Activated naive CD8-positive, alpha-beta T cell treated with anti-CD3 and anti-CD28 coated beads, Interleukin-2, amount 50 U/mL, for 16 hours (primary cell): ENCODE data around the gene XPO5.
"Not testable (repeated sequence)": the region's sequence is repeated elsewhere in the genome, so short reads cannot be mapped to it uniquely, and the experiment has no call there.

Experiments
- DNase-seq: peaks from one replicate; pipeline ENCODE4 v3.0.0-alpha.2; 2020; ENCODE audit warnings: low read depth, low spot score

The XPO5 gene

DNA sequence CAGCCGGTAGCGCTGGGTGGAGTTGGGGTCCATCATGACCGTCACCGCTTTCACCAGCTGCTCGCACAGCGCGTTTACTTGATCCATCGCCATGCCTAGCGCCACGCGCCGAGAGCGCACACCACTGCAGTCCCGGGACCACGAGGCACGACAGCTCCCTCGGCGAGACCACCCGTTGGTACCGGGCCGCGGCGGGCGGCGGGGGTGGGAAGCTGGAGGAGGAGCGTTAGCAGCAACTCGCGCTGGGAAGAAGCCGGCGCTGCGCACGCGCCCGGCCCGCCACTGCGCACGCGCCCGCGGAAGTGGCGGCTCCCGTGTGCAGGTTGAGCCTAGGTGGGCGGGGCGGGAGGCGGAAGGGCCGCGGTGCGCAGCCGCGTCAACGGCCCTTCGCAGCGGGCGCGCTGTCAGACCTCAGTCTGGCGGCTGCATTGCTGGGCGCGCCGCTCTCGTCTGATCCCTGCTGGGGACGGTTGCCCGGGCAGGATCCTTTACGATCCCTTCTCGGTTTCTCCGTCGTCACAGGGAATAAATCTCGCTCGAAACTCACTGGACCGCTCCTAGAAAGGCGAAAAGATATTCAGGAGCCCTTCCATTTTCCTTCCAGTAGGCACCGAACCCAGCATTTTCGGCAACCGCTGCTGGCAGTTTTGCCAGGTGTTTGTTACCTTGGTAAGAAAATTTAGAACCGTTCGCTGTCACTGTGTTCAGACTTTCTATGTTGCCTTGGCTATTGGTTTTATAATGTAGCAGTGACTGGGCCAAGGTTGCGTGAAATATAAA is at the start of gene XPO5, which contains the start of gene POLH:
Gene XPO5, minus strand, starts transcription at position 267 of the 780 bp plus-strand sequence. Its CDS starts 174 bp downstream, at position 93.
Gene POLH, plus strand, starts transcription at position 414 of the 780 bp plus-strand sequence. CDS start 6,135 bp downstream, outside the sequence.
- DNase-seq: peak; percentile 82

DNA sequence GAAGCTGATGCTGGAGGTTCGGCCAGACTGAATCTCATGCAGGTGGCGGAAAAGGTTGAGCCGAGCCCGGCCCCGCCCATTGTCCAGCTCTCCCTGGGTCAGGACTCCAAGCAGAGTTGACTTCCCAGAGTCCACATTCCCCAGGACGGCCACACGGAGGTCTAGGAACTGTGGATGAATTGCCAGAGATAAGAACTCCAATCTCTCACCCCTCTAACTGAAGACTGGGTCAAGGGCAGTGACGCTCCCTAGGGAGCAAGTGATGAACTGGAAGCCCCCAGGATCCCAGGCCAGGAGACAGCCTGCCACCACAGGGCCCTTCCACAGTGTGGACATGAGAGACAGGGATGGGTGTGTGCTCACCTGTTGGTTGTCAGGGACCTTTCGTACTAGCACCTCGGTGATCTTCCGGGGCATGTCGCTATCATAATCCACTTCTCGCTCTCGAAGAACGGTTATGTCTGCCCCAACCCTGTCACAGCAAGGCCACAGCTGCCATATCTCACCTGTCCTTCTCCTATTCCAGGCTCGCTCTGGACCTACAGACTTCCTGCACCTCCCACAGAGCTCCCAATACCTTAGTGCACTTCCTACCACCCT is 49.7 kb upstream of the XPO5 start:
- no peak for DNase-seq

DNA sequence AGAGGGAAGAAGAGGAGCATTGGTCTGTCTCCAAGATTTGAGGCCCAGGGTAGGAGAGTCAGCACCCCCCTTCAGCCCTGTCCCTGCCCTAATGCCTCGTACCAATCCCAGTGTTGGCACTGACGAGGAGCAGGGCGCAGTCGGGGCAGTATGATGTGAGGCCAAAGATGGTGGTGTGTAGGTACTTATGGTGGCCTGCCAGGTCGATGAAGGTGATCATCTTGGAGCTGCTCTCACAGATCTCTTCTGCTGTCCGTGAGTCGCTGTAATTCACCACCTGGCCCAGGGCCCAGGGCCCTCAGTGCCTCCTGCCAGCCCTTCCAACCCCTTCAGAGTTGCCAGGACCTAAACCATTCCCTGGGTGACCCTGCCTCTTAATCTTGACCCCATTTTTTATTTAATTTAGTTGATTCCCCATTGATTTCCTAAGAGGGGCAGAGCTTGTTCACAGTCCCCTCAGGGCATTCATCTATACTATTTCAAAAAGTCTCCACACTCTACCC is 49.0 kb upstream of the XPO5 start:
- no peak for DNase-seq

DNA sequence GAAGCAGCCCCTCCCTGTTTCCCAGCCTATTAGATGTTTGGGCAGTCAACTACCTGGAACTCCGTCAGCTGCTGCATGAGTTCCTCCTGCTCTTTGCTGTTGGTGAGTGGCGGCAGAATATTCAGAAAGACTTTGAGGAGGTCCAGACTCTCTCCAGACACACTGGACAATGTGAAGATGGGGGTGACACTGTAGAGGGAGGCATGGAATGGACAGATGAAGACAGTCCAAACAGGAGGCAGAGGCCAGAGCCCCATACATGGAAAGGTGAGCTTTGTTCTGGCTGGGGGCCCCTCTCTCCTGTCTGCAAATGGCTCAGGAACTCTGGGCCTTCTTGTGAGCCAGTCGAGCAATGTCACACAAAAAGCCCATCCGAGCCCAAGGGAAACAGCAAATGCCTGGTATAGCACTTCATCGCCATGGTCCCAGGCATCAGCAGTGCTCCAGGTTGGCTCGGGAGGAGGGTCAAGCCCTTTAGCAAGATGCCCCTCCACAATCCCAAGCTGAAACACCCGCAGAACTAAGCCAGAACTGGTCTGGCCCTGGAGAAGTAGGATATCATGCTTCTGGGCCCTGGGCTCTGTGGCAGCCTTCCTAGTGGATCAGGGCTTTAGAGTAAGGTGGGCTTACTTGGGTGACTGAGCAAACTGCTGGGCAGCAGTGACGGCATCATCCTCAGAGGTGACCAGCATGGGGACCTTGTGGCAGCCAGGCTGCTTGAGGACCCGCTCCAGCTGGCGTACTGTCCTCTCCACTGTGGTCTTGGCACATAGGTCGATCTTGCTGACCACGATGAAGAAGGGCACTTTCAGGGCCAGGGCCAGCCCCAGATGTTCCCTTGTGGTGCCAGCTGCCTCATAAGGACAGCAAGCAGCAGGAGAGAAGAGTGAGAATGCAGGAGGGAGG is 48.3 kb upstream of the XPO5 start:
- DNase-seq: no peak

DNA sequence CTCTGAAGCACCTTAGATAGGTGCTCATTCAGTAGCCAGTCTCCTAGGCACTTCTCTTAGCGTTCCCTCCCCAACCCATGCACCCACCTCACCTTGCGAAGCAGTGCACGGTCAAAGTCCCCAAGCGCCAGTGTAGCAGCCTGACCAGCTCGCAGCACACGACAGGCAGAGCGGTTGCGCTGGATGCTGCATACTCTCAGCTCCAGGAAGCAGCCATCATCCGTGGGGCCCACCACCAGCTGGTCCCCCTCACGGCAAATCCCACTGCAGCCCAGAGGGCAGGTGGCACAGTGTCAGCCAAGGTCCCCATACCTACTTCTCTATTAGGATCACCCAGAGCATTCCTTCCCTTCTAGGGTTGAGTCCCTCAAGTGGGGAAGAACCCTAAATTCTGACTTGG is 46.7 kb upstream of the XPO5 start:
- DNase-seq: no peak

DNA sequence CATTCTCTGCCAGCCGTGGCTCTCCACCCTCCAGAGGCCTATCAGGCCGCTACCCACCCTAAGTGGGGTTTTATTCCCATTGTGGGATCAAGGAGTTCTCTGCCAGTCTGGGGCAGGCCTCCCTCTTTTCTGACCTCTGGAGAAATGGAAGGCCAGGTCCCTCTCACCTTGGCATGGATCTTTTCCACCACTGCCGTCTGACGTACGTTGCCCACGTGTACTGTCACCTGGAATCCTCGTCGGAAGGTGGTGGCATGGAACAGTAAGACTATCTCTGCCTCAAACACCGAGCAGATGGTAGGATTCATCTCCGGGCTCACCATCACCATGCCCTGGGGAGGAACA is 46.0 kb upstream of the XPO5 start:
- DNase-seq: no peak

DNA sequence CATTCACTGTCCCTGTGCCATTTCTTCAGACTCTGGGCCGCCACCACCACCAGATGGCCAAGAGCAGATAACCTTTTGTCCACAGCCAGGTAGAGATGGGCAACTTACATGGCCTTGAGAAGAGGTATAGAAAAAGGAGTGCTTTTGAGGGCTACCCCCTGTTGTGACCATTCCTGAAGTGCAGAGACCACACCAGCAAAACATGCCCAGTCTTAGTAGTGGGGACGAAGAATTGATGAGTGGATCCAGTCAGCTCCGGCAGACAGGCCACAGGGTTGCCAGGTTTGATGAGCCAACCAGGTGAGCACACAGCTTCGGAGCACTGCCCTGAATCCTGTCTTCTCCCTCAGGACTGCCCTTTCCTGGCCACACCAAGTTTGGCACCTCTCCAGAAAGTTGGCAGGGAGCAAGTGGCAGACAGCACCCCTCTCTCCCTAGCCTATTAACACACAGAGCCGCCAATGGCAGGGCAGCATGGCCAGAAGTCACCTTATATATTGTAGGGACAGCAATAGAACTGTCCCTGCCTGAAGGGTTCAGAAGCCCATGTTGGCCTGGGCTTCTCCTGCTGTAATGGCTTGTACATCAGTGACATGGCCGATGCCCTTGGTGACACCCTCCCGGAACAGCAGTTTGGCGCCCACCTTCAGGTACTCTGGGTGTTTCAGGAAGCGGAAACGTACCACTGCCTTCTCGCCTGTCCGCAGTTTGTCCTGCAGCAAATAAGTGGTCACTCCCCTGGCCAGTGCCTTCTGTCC is 45.4 kb upstream of the XPO5 start:
- no peak for DNase-seq

DNA sequence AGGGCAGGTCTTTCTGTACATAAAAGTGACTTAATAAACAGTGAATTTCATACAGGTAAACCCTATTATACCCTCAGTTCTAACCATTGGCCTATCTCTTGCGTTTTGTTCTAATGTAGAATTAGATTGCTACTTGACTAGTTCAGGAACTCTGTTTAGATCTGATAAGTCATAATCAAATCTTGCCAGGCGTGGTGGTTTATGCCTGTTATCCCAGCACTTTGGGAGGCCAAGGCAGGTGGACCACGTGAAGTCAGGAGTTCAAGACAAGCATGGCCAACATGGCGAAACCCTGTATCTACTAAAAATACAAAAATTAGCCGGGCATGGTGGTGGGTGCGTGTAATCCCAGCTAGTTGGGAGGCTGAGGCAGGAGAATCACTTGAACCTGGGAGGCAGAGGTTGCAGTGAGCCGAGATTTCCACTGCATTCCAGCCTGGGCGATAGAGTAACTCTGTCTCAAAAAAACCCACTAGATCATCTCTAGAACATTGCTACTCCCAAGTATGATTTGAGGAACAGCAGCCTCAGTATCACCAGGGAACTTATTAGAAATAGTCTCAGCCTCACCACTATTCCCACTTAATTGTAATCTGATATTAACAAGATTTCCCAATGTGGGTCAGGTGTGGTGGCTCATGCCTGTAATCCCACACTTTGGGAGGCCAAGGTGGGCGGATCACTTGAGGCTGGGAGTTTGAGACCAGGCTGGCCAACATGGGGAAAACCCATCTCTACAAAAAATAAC is 41.1 kb upstream of the XPO5 start:
- DNase-seq: no peak

DNA sequence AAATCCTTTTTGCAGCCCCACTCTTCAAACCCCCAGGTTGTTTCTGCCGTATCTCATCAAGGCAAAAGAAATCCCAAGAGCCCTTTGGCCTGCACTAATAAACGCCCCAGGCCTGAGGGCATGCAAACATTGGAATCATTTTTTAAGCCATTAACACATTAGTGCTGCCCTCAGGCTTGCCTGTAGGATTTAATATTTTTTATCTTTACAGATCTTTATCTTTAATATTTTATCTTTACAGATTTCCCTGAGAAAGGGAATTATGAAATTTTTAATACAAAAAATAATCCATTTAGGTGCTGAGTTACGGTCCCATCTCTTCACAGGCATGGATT is 38.5 kb upstream of the XPO5 start:
- no peak for DNase-seq

DNA sequence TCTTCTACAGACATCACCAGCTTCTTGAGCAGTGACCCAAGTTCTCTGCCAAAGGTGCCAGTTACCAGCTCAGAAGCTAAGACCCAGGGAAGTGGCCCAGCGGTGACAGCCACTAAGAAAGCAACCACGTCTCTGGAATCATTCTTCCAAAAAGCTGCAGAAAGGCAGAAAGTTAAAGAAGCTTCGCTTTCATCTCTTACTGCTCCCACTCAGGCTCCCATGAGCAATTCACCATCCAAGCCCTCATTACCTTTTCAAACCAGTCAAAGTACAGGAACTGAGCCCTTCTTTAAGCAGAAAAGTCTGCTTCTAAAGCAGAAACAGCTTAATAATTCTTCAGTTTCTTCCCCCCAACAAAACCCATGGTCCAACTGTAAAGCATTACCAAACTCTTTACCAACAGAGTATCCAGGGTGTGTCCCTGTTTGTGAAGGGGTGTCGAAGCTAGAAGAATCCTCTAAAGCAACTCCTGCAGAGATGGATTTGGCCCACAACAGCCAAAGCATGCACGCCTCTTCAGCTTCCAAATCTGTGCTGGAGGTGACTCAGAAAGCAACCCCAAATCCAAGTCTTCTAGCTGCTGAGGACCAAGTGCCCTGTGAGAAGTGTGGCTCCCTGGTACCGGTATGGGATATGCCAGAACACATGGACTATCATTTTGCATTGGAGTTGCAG is 38.0 kb upstream of the XPO5 start:
- no peak for DNase-seq

DNA sequence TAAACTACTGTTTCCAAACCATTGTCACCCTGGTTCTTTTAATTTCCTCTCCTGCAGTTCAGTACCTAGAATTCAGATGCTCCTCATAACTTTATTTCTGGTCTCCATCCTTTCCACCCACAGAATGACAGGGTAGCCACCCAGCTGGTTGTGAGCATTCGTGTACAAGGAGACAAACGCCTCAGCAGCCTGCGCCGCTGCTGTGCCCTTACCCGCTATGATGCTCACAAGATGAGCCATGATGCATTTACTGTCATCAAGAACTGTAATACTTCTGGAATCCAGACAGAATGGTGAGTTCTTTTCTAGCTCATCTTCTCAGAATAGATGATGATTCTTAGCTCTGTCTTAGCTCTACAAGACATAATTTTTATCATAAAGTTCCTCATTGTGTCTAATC is 34.6 kb upstream of the XPO5 start:
- no peak for DNase-seq

DNA sequence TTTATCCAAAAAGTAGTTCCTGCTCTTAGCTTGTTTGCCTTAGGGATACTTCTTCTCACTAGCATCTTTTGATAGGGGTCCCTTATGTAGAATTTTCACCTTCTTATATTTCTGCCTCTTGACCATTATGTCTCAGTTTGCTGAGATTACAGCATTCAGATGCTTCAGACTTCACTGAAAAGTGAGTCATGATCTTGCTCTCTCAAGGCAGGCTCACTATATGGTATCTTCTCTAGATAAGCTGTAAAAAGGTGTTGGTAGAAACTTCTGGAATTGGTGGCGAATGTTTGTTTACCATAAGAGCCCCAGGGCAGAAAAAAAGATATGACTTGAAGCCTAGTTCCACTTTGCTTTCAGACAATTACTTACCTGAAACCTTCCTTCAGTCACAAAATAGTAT is 33.6 kb upstream of the XPO5 start:
- DNase-seq: no peak

DNA sequence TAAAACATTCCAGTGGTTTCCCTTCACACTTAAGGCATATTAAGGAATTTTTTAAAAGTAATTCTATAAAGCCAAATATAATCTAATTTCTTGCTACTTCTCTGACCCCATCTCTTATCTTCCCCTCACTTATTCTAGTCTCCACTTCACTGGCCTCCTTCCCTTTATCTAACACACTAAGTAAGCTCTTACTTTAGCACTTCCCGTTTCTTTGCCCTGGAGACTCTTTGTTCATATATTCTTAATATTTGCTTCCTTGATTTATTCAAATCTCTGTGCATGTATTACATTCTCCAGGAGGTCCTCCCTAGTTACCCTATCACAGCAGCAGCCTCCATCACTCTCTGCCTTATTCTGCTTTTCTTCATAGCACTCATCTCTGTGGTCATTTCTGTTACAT is 33.0 kb upstream of the XPO5 start:
- DNase-seq: no peak

DNA sequence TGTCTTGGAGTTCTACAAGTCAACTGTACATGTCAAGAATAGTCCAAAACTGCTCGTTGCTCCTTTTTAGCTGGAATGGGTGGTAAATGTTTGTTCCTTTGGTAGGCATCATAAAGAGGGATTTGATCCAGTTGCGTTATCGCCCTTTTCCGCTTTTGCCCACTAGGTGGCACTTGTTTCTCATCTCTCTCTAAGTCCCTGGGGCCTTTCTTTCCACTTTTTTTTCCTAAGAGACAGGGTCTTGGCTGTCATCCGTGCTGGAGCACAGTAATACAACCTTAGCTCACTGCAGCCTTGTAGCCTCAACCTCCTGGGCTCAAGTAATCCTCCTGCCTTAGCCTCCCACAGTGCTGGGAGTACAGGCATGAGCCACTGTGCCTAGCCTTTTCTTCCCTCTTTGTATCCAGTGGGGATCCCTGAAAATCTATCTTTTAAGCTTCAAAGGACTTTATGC is 32.5 kb upstream of the XPO5 start:
- DNase-seq: peak; percentile 29

DNA sequence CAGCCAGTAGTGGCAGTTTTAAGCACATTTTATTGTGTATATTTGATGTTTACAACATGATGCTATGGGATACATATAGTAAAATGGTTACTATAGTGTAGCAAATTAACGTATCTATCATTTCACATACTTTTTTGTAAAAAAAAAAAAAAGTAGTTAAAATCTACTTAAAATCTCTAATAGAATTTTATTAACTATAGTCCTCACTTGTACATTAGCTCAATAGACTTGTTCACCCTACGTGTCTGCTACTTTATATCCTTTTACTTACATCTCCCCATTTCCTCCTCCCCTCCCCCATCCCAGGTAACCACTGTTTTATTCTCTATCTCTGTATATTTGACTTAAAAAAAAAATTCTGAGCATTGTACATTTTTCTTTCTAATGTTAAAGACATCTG is 30.2 kb upstream of the XPO5 start:
- no peak for DNase-seq

DNA sequence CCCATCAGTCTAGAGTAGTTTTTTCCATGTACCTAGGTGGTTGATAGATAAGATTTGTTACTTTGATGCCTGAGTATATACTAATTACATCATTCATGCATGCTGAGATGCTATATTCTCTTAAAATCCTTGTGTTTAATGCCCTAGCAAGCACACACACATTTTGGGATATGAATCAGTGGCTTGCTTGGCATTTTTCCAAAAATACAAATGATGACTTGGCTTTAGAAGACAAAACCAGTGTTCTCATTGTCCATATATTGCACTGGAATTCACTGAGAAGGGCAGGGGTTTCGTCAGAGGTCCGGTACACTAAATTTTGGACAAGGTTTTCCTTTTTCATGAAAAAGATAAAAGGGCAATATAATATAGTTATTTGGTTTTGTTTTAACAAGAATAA is 28.3 kb upstream of the XPO5 start:
- DNase-seq: no peak

DNA sequence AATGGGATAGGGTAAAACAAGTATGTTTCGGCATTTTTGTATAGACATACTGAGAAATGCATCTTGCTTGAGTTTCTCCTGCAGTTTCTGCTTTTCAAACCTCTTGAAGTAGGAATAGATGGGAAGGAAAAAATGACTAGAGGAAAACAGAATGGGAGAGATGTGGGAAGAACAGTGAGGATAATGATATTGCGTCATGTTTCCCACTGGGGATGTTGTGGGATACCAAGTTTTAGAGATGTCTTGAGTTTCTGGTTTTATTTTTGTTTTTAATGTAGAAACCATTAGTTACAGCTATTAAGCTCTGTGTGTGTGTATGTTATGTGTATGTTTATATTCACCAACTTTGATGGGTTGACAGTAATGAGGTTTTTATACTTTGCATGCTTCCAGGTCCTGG is 24.8 kb upstream of the XPO5 start:
- DNase-seq: no peak

DNA sequence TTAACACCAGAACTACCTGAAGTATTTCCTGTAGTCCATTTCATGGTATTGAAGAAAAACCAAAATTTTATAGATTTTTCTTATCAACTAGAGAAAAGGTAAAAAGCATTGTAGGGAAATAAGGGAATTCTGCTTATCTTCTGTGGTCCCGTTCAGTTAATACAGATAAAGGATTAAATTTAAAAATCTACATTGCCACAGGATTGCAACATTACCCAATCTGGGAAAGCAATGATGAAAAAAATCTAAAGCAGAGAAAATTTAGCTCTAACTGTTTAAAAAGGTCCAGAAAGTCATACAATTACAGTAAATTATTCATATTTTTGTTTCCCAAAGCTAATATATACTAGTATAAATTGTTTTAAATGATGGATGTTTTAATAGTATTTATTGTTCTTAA is 18.1 kb upstream of the XPO5 start:
- DNase-seq: no peak

DNA sequence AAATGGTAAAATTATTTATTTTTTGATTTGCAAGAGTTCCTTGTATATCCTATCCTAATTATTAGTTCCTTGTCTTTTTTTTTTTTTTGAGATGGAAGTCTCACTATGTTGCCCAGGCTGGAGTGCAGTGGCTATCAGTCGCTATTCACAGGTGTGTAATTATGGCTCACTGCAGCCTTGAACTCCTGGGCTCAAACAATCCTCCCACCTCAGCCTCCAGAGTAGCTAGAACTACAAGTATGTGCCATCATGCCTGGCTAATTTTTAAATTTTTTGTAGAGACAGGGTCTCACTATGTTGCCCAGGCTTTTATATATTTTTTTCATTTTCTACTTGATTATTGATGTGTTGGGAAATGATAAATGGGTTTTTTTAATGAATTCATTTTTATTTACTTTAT is 13.7 kb upstream of the XPO5 start:
- DNase-seq: not testable (repeated sequence)

DNA sequence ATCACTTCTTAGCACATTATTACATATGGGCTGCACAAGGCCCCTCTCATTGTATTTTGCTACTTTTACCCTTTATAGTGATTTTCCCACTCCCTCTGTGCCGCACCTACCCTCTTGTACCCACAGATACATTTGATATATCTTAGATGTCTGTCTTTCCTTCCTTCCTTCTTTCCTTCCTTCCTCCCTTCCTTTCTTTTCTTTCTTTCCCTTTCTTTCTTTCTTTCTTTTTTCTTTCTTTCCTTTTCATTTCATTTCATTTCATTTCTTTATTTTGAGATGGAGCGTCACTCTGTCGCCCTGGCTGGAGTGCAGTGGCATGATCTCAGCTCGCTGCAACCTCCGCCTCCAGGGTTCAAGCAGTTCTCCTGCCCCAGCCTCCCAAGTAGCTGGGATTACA is 12.4 kb upstream of the XPO5 start:
- no peak for DNase-seq
